ENCODE measurements around the gene RIT2.

The RIT2 gene

GRCh38 chr18:43079422-43079821, 36.1 kb downstream of the RIT2 start:
- FAIRE-seq = no peak

GRCh38 chr18:43078478-43079092, 36.9 kb downstream of the RIT2 start:
- no peak for FAIRE-seq

- FAIRE-seq = no peak
These were observed 37.8 kb downstream of the RIT2 start for GRCh38 chr18:43077510-43078308.

GRCh38 chr18:43073771-43074170, 41.7 kb downstream of the RIT2 start:
- FAIRE-seq = no peak

- FAIRE-seq = no peak
These were observed 46.7 kb downstream of the RIT2 start for GRCh38 chr18:43068781-43069180.

- FAIRE-seq = no peak
These were observed 47.9 kb downstream of the RIT2 start for GRCh38 chr18:43067570-43067969.

- no peak for FAIRE-seq
These were observed 53.7 kb downstream of the RIT2 start for GRCh38 chr18:43061816-43062215.

GRCh38 chr18:43061318-43061717, 54.2 kb downstream of the RIT2 start:
- FAIRE-seq = no peak

GRCh38 chr18:43060020-43060419, 55.5 kb downstream of the RIT2 start:
- FAIRE-seq = no peak

GRCh38 chr18:43054815-43055519, 60.5 kb downstream of the RIT2 start:
- FAIRE-seq = no peak

GRCh38 chr18:43049021-43049420, 66.5 kb downstream of the RIT2 start:
- FAIRE-seq = no peak

- FAIRE-seq = no peak
These were observed 69.2 kb downstream of the RIT2 start for GRCh38 chr18:43046322-43046721.

- FAIRE-seq = no peak
These were observed 71.9 kb downstream of the RIT2 start for GRCh38 chr18:43043626-43044025.

- FAIRE-seq = no peak
These were observed 75.2 kb downstream of the RIT2 start for GRCh38 chr18:43040281-43040680.

- no peak for FAIRE-seq
These were observed 80.6 kb downstream of the RIT2 start for GRCh38 chr18:43034683-43035500.

GRCh38 chr18:43031169-43031568, 84.3 kb downstream of the RIT2 start:
- FAIRE-seq = no peak

- no peak for FAIRE-seq
These were observed 86.1 kb downstream of the RIT2 start for GRCh38 chr18:43029414-43029813.

- no peak for FAIRE-seq
These were observed 92.6 kb downstream of the RIT2 start for GRCh38 chr18:43022874-43023273.

GRCh38 chr18:43017622-43018021, 97.9 kb downstream of the RIT2 start:
- FAIRE-seq = no peak

GRCh38 chr18:43013486-43013885, 102.0 kb downstream of the RIT2 start:
- no peak for FAIRE-seq

- no peak for FAIRE-seq
These were observed 102.5 kb downstream of the RIT2 start for GRCh38 chr18:43012951-43013350.

- no peak for FAIRE-seq
These were observed 104.9 kb downstream of the RIT2 start for GRCh38 chr18:43010611-43011010.

- no peak for FAIRE-seq
These were observed 105.8 kb downstream of the RIT2 start for GRCh38 chr18:43009674-43010073.

Measured in islet of Langerhans (tissue), 1 donor.